Measurements from ENCODE around the gene ABCB11. TPM values are rescaled to one million over a fixed set of nuclear protein-coding genes. Genes with fewer than 3 reads are reported as not detected.

ABCB11 gene
- total and polyA plus RNA-seq, 5 donors from 2014 or later: not detected

DNA sequence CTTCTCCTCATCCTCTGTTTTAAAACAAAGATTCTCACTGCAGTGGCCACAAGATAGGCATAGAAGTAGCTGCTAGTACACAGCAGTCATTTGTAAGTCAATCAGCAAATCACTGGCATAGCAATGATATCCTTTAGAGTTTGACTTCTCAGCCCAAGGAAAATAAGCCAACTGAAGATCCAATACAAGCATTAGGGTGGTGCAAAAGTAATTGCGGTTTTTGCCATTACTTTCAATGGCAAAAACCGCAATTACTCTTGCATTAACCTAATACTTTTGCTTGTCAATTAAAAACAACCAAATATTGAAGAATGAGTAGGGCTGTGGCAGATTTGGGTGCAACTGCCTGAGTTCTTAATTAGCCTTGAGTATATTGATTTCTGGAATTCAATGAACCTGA, 127.2 kb downstream of the ABCB11 start:
- Histone ChIP-seq H3K27me3 (ENCODE audit: control insufficient read depth, insufficient read depth, low read length) (peaks cover 19% of the 10 kb centered on the region), H3K4me1 (ENCODE audit: control insufficient read depth, insufficient read depth, low read length, poor library complexity, severe bottlenecking) (no peaks in the 10 kb centered on the region), H3K4me3 (ENCODE audit: low read depth, low read length) (no peak overlapping the region), H3K36me3 (ENCODE audit: control insufficient read depth, insufficient read depth, low read length) (no peaks in the 10 kb centered on the region), H3K9me3 (ENCODE audit: control insufficient read depth in 2 of 2, low read length in 2 of 2) (no peaks in the 10 kb centered on the region), H3K27ac (ENCODE audit: insufficient read depth, low read length, poor library complexity, severe bottlenecking) (no peak overlapping the region)
- H3K27ac Mint-ChIP-seq: no peak overlapping the region
- no peaks in the 10 kb centered on the region for H3K4me1 Mint-ChIP-seq
- peaks cover 0 to 3% (median 0%) of the 10 kb centered on the region in 7 donors for H3K9me3 Mint-ChIP-seq
- H3K27me3 Mint-ChIP-seq: peaks cover 53% of the 10 kb centered on the region
- no peak for DNase-seq
- no peak overlapping the region for H3K4me3 Mint-ChIP-seq
- ATAC-seq (ENCODE audit: low read depth in 2 of 2): no peak
- H3K36me3 Mint-ChIP-seq: peaks cover 5% of the 10 kb centered on the region

DNA sequence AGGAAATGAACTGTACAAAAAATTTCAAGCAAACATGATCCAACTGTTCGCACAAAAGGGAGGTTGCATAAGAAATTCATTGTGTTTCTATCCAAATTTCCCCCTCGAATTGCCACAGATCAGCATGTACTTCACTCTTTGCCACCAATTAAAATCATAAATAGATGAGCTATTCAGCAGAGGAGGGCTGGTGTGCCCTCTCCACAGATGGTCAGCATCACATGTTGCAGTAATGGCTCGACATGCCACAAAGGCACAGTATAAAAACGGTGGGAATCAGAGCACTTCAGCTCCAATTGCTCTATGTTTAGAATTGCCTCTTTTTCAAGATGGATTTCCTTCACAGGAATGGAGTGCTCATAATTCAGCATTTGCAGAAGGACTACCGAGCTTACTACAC, 130.1 kb downstream of the ABCB11 start, which contains the start of gene G6PC2:
TSS of gene G6PC2 (plus strand) at position 289 of the 400 bp plus-strand sequence. CDS start at position 330, 41 bp downstream.
- no peak within 1 kb of the TSS for H3K4me3 Mint-ChIP-seq
- DNase-seq: no peak
- H3K27me3 Mint-ChIP-seq: peaks cover 39% of the 10 kb centered on the region
- no peak within 1 kb of the TSS for H3K27ac Mint-ChIP-seq
- no peaks in the 10 kb centered on the region for H3K4me1 ChIP-seq (ENCODE audit: control insufficient read depth, insufficient read depth, low read length, poor library complexity, severe bottlenecking)
- no peaks in the 10 kb centered on the region for H3K4me1 Mint-ChIP-seq
- no peaks in the 10 kb centered on the region for H3K36me3 ChIP-seq (ENCODE audit: control insufficient read depth, insufficient read depth, low read length)
- H3K9me3 ChIP-seq (ENCODE audit: control insufficient read depth in 2 of 2, low read length in 2 of 2): no peaks in the 10 kb centered on the region
- H3K4me3 ChIP-seq (ENCODE audit: low read depth, low read length): no peak within 1 kb of the TSS
- ATAC-seq (ENCODE audit: low read depth in 2 of 2): no peak
- H3K27ac ChIP-seq (ENCODE audit: insufficient read depth, low read length, poor library complexity, severe bottlenecking): no peak within 1 kb of the TSS
- H3K36me3 Mint-ChIP-seq: no peaks in the 10 kb centered on the region
- H3K27me3 ChIP-seq (ENCODE audit: control insufficient read depth, insufficient read depth, low read length): peaks cover 20% of the 10 kb centered on the region
- peaks cover 0 to 2% (median 0%) of the 10 kb centered on the region in 7 donors for H3K9me3 Mint-ChIP-seq

DNA sequence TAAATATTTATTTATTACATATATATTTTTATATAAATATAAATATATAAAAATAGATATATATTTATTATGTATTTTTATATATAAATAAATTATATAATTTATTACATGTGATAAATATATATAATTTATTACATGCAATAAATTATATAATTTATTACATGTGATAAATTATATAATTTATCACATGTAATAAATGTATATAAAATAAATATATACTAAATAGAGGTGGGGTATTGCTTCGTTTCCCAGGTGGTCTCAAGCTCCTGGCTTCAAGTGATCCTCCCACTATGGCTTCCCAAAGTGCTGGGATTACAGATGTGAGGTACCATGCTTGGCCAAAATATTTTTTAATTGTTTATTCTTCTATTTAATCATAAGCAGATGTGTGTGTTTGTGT, 133.7 kb downstream of the ABCB11 start:
- no peak overlapping the region for H3K4me3 Mint-ChIP-seq
- peaks cover 35% of the 10 kb centered on the region for H3K27me3 Mint-ChIP-seq
- H3K36me3 Mint-ChIP-seq: no peaks in the 10 kb centered on the region
- peaks cover 0 to 4% (median 0%) of the 10 kb centered on the region in 7 donors for H3K9me3 Mint-ChIP-seq
- Histone ChIP-seq H3K27ac (ENCODE audit: insufficient read depth, low read length, poor library complexity, severe bottlenecking) (no peak overlapping the region), H3K4me1 (ENCODE audit: control insufficient read depth, insufficient read depth, low read length, poor library complexity, severe bottlenecking) (no peaks in the 10 kb centered on the region), H3K36me3 (ENCODE audit: control insufficient read depth, insufficient read depth, low read length) (no peaks in the 10 kb centered on the region), H3K27me3 (ENCODE audit: control insufficient read depth, insufficient read depth, low read length) (peaks cover 9% of the 10 kb centered on the region), H3K4me3 (ENCODE audit: low read depth, low read length) (no peak overlapping the region), H3K9me3 (ENCODE audit: control insufficient read depth in 2 of 2, low read length in 2 of 2) (no peaks in the 10 kb centered on the region)
- ATAC-seq (ENCODE audit: low read depth in 2 of 2): no peak
- H3K4me1 Mint-ChIP-seq: no peaks in the 10 kb centered on the region
- no peak overlapping the region for H3K27ac Mint-ChIP-seq
- DNase-seq: no peak

DNA sequence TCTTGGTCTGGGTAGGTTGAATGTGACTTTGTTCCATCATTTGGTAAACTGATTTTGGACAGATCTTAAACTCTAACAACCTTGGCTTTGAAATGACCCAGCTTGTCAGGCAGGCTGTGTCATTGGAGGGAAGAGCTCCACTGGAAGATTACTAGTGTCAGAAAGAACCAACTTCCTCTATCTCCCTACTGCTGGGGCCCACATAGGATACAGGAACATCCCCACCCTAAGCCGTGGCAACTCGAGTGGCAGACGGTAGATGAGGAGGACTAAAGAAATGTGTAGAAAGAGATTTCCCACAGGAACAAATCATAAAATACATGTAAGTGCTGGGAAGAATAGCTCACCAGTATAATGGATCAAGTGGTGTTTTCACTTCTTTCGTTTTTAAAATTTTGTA, 134.3 kb downstream of the ABCB11 start:
- H3K36me3 Mint-ChIP-seq: no peaks in the 10 kb centered on the region
- Histone ChIP-seq H3K27me3 (ENCODE audit: control insufficient read depth, insufficient read depth, low read length) (peaks cover 12% of the 10 kb centered on the region), H3K27ac (ENCODE audit: insufficient read depth, low read length, poor library complexity, severe bottlenecking) (no peak overlapping the region), H3K4me3 (ENCODE audit: low read depth, low read length) (no peak overlapping the region), H3K36me3 (ENCODE audit: control insufficient read depth, insufficient read depth, low read length) (no peaks in the 10 kb centered on the region), H3K4me1 (ENCODE audit: control insufficient read depth, insufficient read depth, low read length, poor library complexity, severe bottlenecking) (no peaks in the 10 kb centered on the region), H3K9me3 (ENCODE audit: control insufficient read depth in 2 of 2, low read length in 2 of 2) (no peaks in the 10 kb centered on the region)
- peaks cover 40% of the 10 kb centered on the region for H3K27me3 Mint-ChIP-seq
- no peak overlapping the region for H3K4me3 Mint-ChIP-seq
- ATAC-seq (ENCODE audit: low read depth in 2 of 2) (no peak), DNase-seq (no peak)
- H3K27ac Mint-ChIP-seq: no peak overlapping the region
- peaks cover 0 to 4% (median 0%) of the 10 kb centered on the region in 7 donors for H3K9me3 Mint-ChIP-seq
- no peaks in the 10 kb centered on the region for H3K4me1 Mint-ChIP-seq

DNA sequence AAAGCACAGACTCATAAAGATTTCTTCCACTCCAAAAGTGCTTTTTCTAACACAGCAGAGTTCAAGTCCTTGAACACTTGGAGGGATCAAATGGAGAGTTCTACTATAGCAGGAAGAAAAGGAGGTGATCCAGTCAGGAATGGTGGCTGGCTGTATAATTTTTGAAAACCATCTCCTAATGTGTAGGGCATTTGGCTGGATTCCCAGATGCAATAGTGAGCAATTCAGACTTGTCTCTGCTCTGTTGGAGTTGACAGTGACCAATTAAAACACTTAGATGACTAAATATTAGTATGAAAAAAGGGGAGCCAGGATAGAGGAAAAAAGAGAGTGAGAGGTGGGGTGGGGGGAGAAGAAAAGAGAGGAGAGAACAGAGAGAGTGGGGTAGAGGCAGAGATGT, 135.4 kb downstream of the ABCB11 start:
- Histone ChIP-seq H3K27ac (ENCODE audit: insufficient read depth, low read length, poor library complexity, severe bottlenecking) (no peak overlapping the region), H3K4me3 (ENCODE audit: low read depth, low read length) (no peak overlapping the region), H3K9me3 (ENCODE audit: control insufficient read depth in 2 of 2, low read length in 2 of 2) (no peaks in the 10 kb centered on the region), H3K4me1 (ENCODE audit: control insufficient read depth, insufficient read depth, low read length, poor library complexity, severe bottlenecking) (peaks cover 1% of the 10 kb centered on the region), H3K27me3 (ENCODE audit: control insufficient read depth, insufficient read depth, low read length) (peaks cover 7% of the 10 kb centered on the region), H3K36me3 (ENCODE audit: control insufficient read depth, insufficient read depth, low read length) (no peaks in the 10 kb centered on the region)
- DNase-seq: no peak
- ATAC-seq (ENCODE audit: low read depth in 2 of 2): no peak
- peaks cover 0 to 3% (median under 1%) of the 10 kb centered on the region in 4 donors for H3K4me1 Mint-ChIP-seq
- no peak overlapping the region for H3K4me3 Mint-ChIP-seq
- no peaks in the 10 kb centered on the region for H3K36me3 Mint-ChIP-seq
- peaks cover 0 to 4% (median 0%) of the 10 kb centered on the region in 7 donors for H3K9me3 Mint-ChIP-seq
- peaks cover 45% of the 10 kb centered on the region for H3K27me3 Mint-ChIP-seq
- no peak overlapping the region for H3K27ac Mint-ChIP-seq

DNA sequence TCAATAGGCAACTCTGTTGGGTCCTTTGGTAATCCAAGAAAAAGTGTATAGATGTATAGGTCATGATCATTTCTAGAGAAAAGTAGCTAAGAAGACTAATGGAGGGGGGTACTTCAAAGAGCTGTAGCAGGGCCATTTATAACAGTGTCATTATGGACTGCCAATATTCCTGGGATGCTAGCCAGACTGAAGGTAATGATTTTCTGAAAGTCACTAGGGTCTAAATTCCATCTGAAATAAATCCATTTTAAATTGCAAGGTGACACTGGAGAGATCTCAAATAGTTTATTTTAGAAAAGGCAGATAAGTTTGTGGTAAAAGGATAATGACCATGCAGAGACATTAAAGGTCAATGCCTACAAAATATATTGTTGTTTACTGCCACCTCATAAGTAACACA, 136.4 kb downstream of the ABCB11 start:
- H3K27ac ChIP-seq (ENCODE audit: insufficient read depth, low read length, poor library complexity, severe bottlenecking): no peak overlapping the region
- H3K4me3 Mint-ChIP-seq: no peak overlapping the region
- no peak for DNase-seq
- H3K27ac Mint-ChIP-seq: no peak overlapping the region
- ATAC-seq (ENCODE audit: low read depth in 2 of 2): no peak
- H3K36me3 Mint-ChIP-seq: no peaks in the 10 kb centered on the region
- H3K4me1 Mint-ChIP-seq: peaks cover 7 to 10% (median 8%) of the 10 kb centered on the region in 4 donors
- H3K36me3 ChIP-seq (ENCODE audit: control insufficient read depth, insufficient read depth, low read length): no peaks in the 10 kb centered on the region
- peaks cover 48% of the 10 kb centered on the region for H3K27me3 Mint-ChIP-seq
- H3K9me3 Mint-ChIP-seq: peaks cover 0 to 4% (median 0%) of the 10 kb centered on the region in 7 donors
- H3K4me1 ChIP-seq (ENCODE audit: control insufficient read depth, insufficient read depth, low read length, poor library complexity, severe bottlenecking): peaks cover 9% of the 10 kb centered on the region
- peaks cover 7% of the 10 kb centered on the region for H3K27me3 ChIP-seq (ENCODE audit: control insufficient read depth, insufficient read depth, low read length)
- H3K4me3 ChIP-seq (ENCODE audit: low read depth, low read length): no peak overlapping the region
- no peaks in the 10 kb centered on the region for H3K9me3 ChIP-seq (ENCODE audit: control insufficient read depth in 2 of 2, low read length in 2 of 2)

DNA sequence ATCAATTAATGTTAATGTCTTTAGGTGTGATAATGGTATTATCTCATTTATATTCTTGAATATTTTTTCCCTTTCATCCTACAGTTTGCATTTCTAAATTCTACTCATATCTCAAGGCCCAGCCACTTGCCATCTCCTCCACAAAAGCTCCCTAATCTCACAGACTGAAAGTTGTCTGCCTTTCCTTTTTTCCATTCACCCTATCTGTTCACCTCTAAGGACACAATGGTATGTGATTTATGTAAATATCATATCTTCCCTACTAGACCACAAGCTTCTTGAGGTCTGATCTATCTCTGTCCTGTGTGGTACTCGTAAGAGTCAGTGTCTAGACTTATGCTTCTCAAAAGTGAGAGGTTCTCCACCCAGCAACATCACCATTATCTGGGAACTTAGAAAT, 137.0 kb downstream of the ABCB11 start:
- no peak overlapping the region for H3K4me3 Mint-ChIP-seq

DNA sequence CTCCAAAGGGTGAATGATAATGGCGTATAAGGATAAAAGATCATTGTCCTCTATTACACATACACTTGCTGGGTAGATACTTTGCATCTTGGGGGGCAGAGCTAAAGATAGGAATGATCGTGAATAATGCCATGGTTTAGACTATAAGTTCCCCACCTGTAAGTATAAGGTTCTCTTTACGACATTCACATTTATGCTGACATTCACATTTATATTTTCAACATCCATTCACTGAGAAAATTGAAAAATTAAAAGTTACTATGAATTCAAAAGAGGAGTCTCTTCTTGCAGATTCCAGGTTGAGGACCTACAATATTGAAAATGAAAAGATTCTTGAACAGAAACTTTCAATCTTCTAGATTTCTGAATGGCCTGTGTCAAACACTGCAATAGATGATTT, 138.8 kb downstream of the ABCB11 start:
- no peak for ATAC-seq (ENCODE audit: low read depth in 2 of 2)
- peaks cover 48% of the 10 kb centered on the region for H3K27me3 Mint-ChIP-seq
- H3K27ac Mint-ChIP-seq: no peak overlapping the region

More for the DNA sequence above, 137.0 kb downstream of the ABCB11 start:
- Histone ChIP-seq H3K27ac (ENCODE audit: insufficient read depth, low read length, poor library complexity, severe bottlenecking) (no peak overlapping the region), H3K9me3 (ENCODE audit: control insufficient read depth in 2 of 2, low read length in 2 of 2) (no peaks in the 10 kb centered on the region), H3K36me3 (ENCODE audit: control insufficient read depth, insufficient read depth, low read length) (no peaks in the 10 kb centered on the region), H3K4me1 (ENCODE audit: control insufficient read depth, insufficient read depth, low read length, poor library complexity, severe bottlenecking) (peaks cover 10% of the 10 kb centered on the region), H3K4me3 (ENCODE audit: low read depth, low read length) (no peak overlapping the region), H3K27me3 (ENCODE audit: control insufficient read depth, insufficient read depth, low read length) (peaks cover 7% of the 10 kb centered on the region)
- Mint-ChIP-seq H3K27me3 (peaks cover 48% of the 10 kb centered on the region), H3K27ac (no peak overlapping the region), H3K4me1 (peaks cover 7 to 10% (median 8%) of the 10 kb centered on the region in 4 donors), H3K36me3 (no peaks in the 10 kb centered on the region), H3K9me3 (peaks cover 0 to 4% (median 0%) of the 10 kb centered on the region in 7 donors)
- ATAC-seq (ENCODE audit: low read depth in 2 of 2) (no peak), DNase-seq (no peak)

More for the DNA sequence above, 138.8 kb downstream of the ABCB11 start:
- Histone ChIP-seq H3K4me1 (ENCODE audit: control insufficient read depth, insufficient read depth, low read length, poor library complexity, severe bottlenecking) (peaks cover 10% of the 10 kb centered on the region), H3K36me3 (ENCODE audit: control insufficient read depth, insufficient read depth, low read length) (no peaks in the 10 kb centered on the region), H3K27ac (ENCODE audit: insufficient read depth, low read length, poor library complexity, severe bottlenecking) (no peak overlapping the region), H3K9me3 (ENCODE audit: control insufficient read depth in 2 of 2, low read length in 2 of 2) (no peaks in the 10 kb centered on the region), H3K27me3 (ENCODE audit: control insufficient read depth, insufficient read depth, low read length) (peaks cover 7% of the 10 kb centered on the region), H3K4me3 (ENCODE audit: low read depth, low read length) (no peak overlapping the region)
- DNase-seq: no peak
- Mint-ChIP-seq H3K4me1 (peaks cover 7 to 10% (median 8%) of the 10 kb centered on the region in 4 donors), H3K4me3 (peak overlapping the region in 1 of 4 donors; percentile 8), H3K9me3 (peaks cover 0 to 4% (median 0%) of the 10 kb centered on the region in 7 donors), H3K36me3 (no peaks in the 10 kb centered on the region)

Measured in CD4-positive, CD25-positive, alpha-beta regulatory T cell (primary cell).